Natural killer cell (primary cell): Measurements from ENCODE around the gene STOX2. TPM values are rescaled to one million over a fixed set of nuclear protein-coding genes. Genes with fewer than 3 reads are reported as not detected.
A peak's percentile ranks its signal among the peaks of the same experiment; 100 is the strongest.

Experiments used
- ATAC-seq, 3 donors: fragments of 150-1000 bp in 2 of 3; fragments of 200-7000 bp in 1 of 3; cut with Tn5 transposase; 1 replicate in 1 of 3; 2 replicates in 2 of 3; pipeline ENCODE4 v1.10.0; 2021; ENCODE audit warnings: mild to moderate bottlenecking in 2 of 3, moderate library complexity in 2 of 3
- DNase-seq, 2 donors: peaks; one replicate each; pipeline versions ENCODE4 v3.0.0 to v3.0.0-alpha.2; 2013 to 2021; ENCODE audit warnings: mixed read lengths in 1 of 2
- H3K27ac ChIP-seq: one replicate; pipeline ENCODE4 v1.5.1; 2013; ENCODE audit warnings: mild to moderate bottlenecking, low read length
- H3K27me3 ChIP-seq: one replicate; pipeline ENCODE4 v1.6.1; 2013; ENCODE audit warnings: low read length; ENCODE audit not compliant: control insufficient read depth, insufficient read depth
- H3K36me3 ChIP-seq: one replicate; pipeline ENCODE4 v1.6.1; 2013; ENCODE audit warnings: low read length; ENCODE audit not compliant: control insufficient read depth, insufficient read depth
- H3K4me1 ChIP-seq: one replicate; pipeline ENCODE4 v1.6.1; 2013; ENCODE audit warnings: low read length; ENCODE audit not compliant: control insufficient read depth, insufficient read depth
- H3K4me3 ChIP-seq: one replicate; pipeline ENCODE4 v1.5.1; 2013; ENCODE audit warnings: low read length
- H3K9me3 ChIP-seq: one replicate; pipeline ENCODE4 v1.6.1; 2013; ENCODE audit warnings: low read length; ENCODE audit not compliant: control insufficient read depth, insufficient read depth
- H3K27ac Mint-ChIP-seq, 2 donors: one replicate each; pipeline ENCODE4 v1.8.0; 2022; ENCODE audit warnings: mild to moderate bottlenecking in 2 of 2, mixed read lengths in 2 of 2, moderate library complexity in 1 of 2
- H3K27me3 Mint-ChIP-seq, 2 donors: one replicate each; pipeline ENCODE4 v1.8.0; 2022; ENCODE audit warnings: low read depth in 2 of 2, mixed read lengths in 2 of 2
- H3K36me3 Mint-ChIP-seq: one replicate; pipeline ENCODE4 v1.8.0; 2022; ENCODE audit warnings: mixed read lengths
- H3K4me1 Mint-ChIP-seq, 2 donors: one replicate each; pipeline ENCODE4 v1.8.0; 2022; ENCODE audit warnings: mixed read lengths in 2 of 2
- H3K4me3 Mint-ChIP-seq: one replicate; pipeline ENCODE4 v1.8.0; 2022; ENCODE audit warnings: mild to moderate bottlenecking, moderate library complexity, mixed read lengths
- H3K9me3 Mint-ChIP-seq, 2 donors: one replicate each; pipeline ENCODE4 v1.8.0; 2022; ENCODE audit warnings: mixed read lengths in 2 of 2
- WGBS: methylation state at CpG from one replicate; pipeline ENCODE4 v1.1.7; 2013; ENCODE audit warnings: missing lambda C conversion rate; ENCODE audit not compliant: insufficient coverage; 5-methylcytosine and 5-hydroxymethylcytosine counted together
- intact Hi-C: fragments of 100-400 bp; cut with micrococcal nuclease; formaldehyde crosslinking; loops from one replicate; pipeline ENCODE4 v1.14.2; 2022
- total RNA-seq, 4 donors: library from RNA; stranded (reverse); fragments of 120-200 nt in 1 of 4; gene quantifications; one replicate each; pipeline versions ENCODE4 v1.2.3 to v1.2.4, GENCODE V29; 2013 to 2022
- TF ChIP-seq, protein P1 (sequence below): fragments of 200-600 bp; IDR thresholded peaks from one replicate; pipeline ENCODE4 v1.8.0; 2022; ENCODE audit warnings: antibody characterized with exemption

STOX2 gene
- total RNA-seq, 3 donors from 2014 or later (not counting 1 experiment from before 2014, with no cell fraction given), result 0.23 TPM; not detected in 2

DNA sequence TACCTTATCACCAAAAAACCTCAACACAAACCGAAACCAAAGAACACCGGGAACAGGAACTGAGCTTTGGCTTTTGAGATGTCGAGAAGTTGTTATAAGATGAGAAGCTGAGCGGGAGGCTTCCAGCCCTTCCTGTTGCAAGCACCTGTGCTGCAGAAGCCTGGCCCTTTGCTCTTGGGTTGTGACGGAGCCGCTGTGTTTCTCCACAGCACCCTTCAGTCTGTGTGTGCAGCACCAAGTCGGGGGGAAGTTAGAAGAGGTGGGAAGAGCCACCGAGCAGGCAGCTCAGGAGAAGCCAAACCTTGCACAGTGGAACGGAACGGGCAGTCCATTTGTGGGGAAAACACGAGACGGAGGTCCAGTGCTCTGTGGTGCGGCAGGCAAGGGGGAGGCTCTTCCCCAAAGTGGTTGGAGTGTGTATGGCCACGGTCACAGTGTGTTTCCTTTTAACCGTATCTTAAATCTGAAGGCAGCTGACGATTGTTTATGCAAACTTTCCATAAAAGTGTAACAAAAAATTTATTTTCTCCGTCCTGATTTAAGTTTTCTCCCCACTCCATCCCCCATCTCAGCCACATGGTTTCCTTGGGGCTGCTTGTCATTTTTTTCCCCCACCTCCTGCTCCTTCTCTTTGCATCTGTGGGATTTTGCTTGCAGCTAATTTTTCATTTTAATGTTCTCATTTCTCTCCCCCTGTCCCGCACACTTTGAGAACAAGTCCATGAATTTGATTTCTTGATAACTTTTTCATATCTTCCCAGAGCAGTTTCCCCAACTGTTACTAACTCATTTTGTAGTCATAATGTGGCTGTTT lies 123.7 kb downstream of the STOX2 start:
- intact Hi-C loops, result no loop called here

DNA sequence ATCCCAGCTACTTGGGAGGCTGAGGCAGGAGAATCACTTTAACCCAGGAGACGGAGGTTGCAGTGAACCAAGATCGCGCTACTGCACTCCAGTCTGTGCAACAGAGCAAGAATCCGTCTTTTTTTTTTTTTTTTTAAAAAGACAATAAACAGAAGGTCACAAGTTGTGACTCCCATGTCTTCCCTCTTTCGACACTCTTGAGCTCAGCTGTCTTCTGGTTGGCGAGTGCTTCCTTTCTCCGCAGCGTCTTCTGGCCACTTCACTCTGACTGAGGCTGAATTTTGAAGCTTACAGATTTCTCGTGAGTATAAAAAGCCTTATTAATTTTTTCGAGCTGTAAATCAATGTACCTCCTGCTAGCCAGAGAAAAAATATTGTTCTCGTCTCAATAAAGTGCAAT lies 124.9 kb downstream of the STOX2 start:
- H3K27me3 Mint-ChIP-seq, result peaks cover 4 to 22% of the 10 kb centered on the region in 2 donors
- ATAC-seq, result no peak
- 85% methylated on average over 10 of the region's 11 CpGs for WGBS

More for the DNA sequence above, 123.7 kb downstream of the STOX2 start:
- Histone ChIP-seq H3K36me3 (no peaks in the 10 kb centered on the region), H3K27me3 (peaks cover 3% of the 10 kb centered on the region), H3K9me3 (no peaks in the 10 kb centered on the region), H3K27ac (no peak overlapping the region), H3K4me3 (peak overlapping the region; percentile 28), H3K4me1 (peaks cover 11% of the 10 kb centered on the region)
- DNase-seq (peak in 1 of 2 donors; percentile 45), ATAC-seq (peak in 2 of 3 donors; percentile 62 to 65)
- Mint-ChIP-seq H3K4me1 (peaks cover 18% of the 10 kb centered on the region in 2 donors), H3K4me3 (peak overlapping the region; percentile 71), H3K27me3 (peaks cover 8 to 24% of the 10 kb centered on the region in 2 donors), H3K9me3 (no peaks in the 10 kb centered on the region), H3K36me3 (no peaks in the 10 kb centered on the region), H3K27ac (no peak overlapping the region)
- TF ChIP-seq, protein P1, sequence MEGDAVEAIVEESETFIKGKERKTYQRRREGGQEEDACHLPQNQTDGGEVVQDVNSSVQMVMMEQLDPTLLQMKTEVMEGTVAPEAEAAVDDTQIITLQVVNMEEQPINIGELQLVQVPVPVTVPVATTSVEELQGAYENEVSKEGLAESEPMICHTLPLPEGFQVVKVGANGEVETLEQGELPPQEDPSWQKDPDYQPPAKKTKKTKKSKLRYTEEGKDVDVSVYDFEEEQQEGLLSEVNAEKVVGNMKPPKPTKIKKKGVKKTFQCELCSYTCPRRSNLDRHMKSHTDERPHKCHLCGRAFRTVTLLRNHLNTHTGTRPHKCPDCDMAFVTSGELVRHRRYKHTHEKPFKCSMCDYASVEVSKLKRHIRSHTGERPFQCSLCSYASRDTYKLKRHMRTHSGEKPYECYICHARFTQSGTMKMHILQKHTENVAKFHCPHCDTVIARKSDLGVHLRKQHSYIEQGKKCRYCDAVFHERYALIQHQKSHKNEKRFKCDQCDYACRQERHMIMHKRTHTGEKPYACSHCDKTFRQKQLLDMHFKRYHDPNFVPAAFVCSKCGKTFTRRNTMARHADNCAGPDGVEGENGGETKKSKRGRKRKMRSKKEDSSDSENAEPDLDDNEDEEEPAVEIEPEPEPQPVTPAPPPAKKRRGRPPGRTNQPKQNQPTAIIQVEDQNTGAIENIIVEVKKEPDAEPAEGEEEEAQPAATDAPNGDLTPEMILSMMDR, result no peak
- WGBS, result 3% methylated on average over 18 of the region's 18 CpGs

DNA sequence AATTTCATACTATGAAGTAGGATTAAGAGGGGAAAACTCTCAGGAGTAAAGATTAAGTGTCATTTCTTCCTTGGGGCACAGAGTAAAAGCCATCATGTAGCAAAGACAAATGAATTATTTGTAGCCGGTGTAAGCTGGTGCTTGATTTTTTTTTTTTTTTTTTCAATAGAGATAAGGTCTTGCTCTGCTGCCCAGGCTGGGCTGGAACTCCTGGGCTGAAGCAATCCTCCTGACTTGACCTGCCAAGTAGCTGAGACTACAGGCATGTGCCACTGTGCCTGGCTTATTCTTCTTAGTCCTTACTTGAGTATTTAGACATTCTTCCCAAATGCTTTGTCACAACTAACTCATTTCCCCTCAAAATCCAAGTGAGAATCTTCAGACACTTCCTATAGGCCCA lies 125.7 kb downstream of the STOX2 start:
- Histone ChIP-seq H3K27me3 (peaks cover 3% of the 10 kb centered on the region), H3K27ac (no peak overlapping the region), H3K36me3 (no peaks in the 10 kb centered on the region), H3K9me3 (no peaks in the 10 kb centered on the region), H3K4me3 (no peak overlapping the region), H3K4me1 (peaks cover 11% of the 10 kb centered on the region)
- WGBS, result 100% methylated on average over 1 of the region's 1 CpG
- intact Hi-C loops, result no loop called here
- ATAC-seq (no peak), DNase-seq (no peak)
- peaks cover 18% of the 10 kb centered on the region in 2 donors for H3K4me1 Mint-ChIP-seq
- no peak overlapping the region for H3K4me3 Mint-ChIP-seq
- no peaks in the 10 kb centered on the region for H3K9me3 Mint-ChIP-seq
- TF ChIP-seq, protein P1, result no peak
- H3K36me3 Mint-ChIP-seq, result no peaks in the 10 kb centered on the region
- H3K27me3 Mint-ChIP-seq, result peaks cover 4 to 22% of the 10 kb centered on the region in 2 donors
- no peak overlapping the region for H3K27ac Mint-ChIP-seq

More for the DNA sequence above, 124.9 kb downstream of the STOX2 start:
- Mint-ChIP-seq H3K27ac (no peak overlapping the region), H3K4me1 (peaks cover 18% of the 10 kb centered on the region in 2 donors), H3K9me3 (no peaks in the 10 kb centered on the region), H3K36me3 (no peaks in the 10 kb centered on the region), H3K4me3 (no peak overlapping the region)
- no peak for DNase-seq
- Histone ChIP-seq H3K9me3 (no peaks in the 10 kb centered on the region), H3K27me3 (peaks cover 3% of the 10 kb centered on the region), H3K4me1 (peaks cover 11% of the 10 kb centered on the region), H3K27ac (no peak overlapping the region), H3K36me3 (no peaks in the 10 kb centered on the region), H3K4me3 (no peak overlapping the region)
- intact Hi-C loops, result no loop called here
- TF ChIP-seq, protein P1, result no peak
